Endothelial cell of umbilical vein (primary cell): ENCODE results near the gene XRCC2. TPM values are rescaled to one million over a fixed set of nuclear protein-coding genes. Genes with fewer than 3 reads are reported as not detected.
A peak's percentile ranks its signal among the peaks of the same experiment; 100 is the strongest.

Experiments used
- Bru-seq: library from RNA; stranded (reverse); fragments of 400-500 nt; gene quantifications from one replicate; lab custom pipeline; 2021; lab: Mats Ljungman, UMichigan
- BruChase-seq, 2 experiments: library from RNA; stranded (reverse); fragments of 400-500 nt; gene quantifications; one replicate each; lab custom pipeline; 2021; lab: Mats Ljungman, UMichigan
- BruUV-seq: library from RNA; stranded (reverse); fragments of 400-500 nt; replicated peaks from 2 replicates; lab custom pipeline; 2021; lab: Mats Ljungman, UMichigan
- CTCF ChIA-PET: fragments of 300-600, 350-600 bp; sonication (Branson Sonifier 250); formaldehyde crosslinking; loops from one replicate; lab custom pipeline; 2021; ENCODE audit warnings: antibody characterized with exemption, inconsistent platforms; lab: Charles Lee
- POLR2A ChIA-PET: fragments of 300-600, 350-600 bp; sonication (Branson Sonifier 250); formaldehyde crosslinking; loops from one replicate; lab custom pipeline; 2021; ENCODE audit warnings: antibody characterized with exemption, inconsistent platforms; lab: Charles Lee
- DNase-seq: peaks from one replicate; pipeline ENCODE4 v3.0.0-alpha.2; 2011; ENCODE audit warnings: low read depth, low spot score
- FAIRE-seq: peaks from 2 replicates; lab custom pipeline; 2011; peaks lifted over from hg19 to GRCh38; lab: Jason Lieb, UNC
- H2AFZ ChIP-seq: 2 replicates; pipeline ENCODE4 v1.6.0; 2012; ENCODE audit warnings: low read depth, low read length, control low read depth, inconsistent platforms
- H3K27ac ChIP-seq: 2 replicates; pipeline ENCODE4 v1.5.1; 2011; ENCODE audit warnings: low read depth, mild to moderate bottlenecking, control low read depth, low read length, moderate library complexity; ENCODE audit not compliant: insufficient read depth
- H3K27me3 ChIP-seq, 2 experiments: 2 replicates each; pipeline versions ENCODE4 v1.6.0 to v1.6.1; 2011; ENCODE audit warnings: low read length in 2 of 2, mixed read lengths in 1 of 2; ENCODE audit not compliant: control insufficient read depth in 2 of 2, insufficient read depth in 2 of 2
- H3K36me3 ChIP-seq, 2 experiments: 2 replicates in 1 of 2; 3 replicates in 1 of 2; pipeline ENCODE4 v1.5.1; 2011; ENCODE audit warnings: low read length in 2 of 2, mild to moderate bottlenecking in 1 of 2, moderate library complexity in 1 of 2; ENCODE audit not compliant: control insufficient read depth in 2 of 2, insufficient read depth in 2 of 2; ENCODE audit errors: extremely low read depth in 1 of 2
- H3K4me1 ChIP-seq: 3 replicates; pipeline ENCODE4 v1.5.1; 2011; ENCODE audit warnings: mild to moderate bottlenecking, low read length; ENCODE audit not compliant: control insufficient read depth, insufficient read depth; ENCODE audit errors: extremely low read depth
- H3K4me2 ChIP-seq: 2 replicates; pipeline ENCODE4 v1.6.1; 2011; ENCODE audit warnings: low read length, control low read depth, mixed read lengths; ENCODE audit not compliant: insufficient read depth
- H3K4me3 ChIP-seq, 3 experiments: fragments of 200-600 bp in 1 of 3; sonication (generic), shearing (Covaris generic) in 1 of 3; replicated peaks in 1 of 3; 2 replicates each; pipeline ENCODE4 v1.5.1; 2011 to 2016; ENCODE audit warnings: control low read depth in 3 of 3, low read length in 3 of 3, mild to moderate bottlenecking in 2 of 3, inconsistent platforms in 1 of 3, low read depth in 1 of 3, moderate library complexity in 1 of 3; ENCODE audit not compliant: insufficient read depth in 1 of 3
- H3K79me2 ChIP-seq: 2 replicates; pipeline ENCODE4 v1.6.0; 2012; ENCODE audit warnings: low read length, inconsistent platforms; ENCODE audit not compliant: control insufficient read depth, insufficient read depth
- H3K9ac ChIP-seq: replicated peaks from 2 replicates; pipeline ENCODE3; 2011; ENCODE audit warnings: low read length, control low read depth; ENCODE audit not compliant: insufficient read depth; ENCODE audit errors: extremely low read depth
- H3K9me1 ChIP-seq: replicated peaks from 3 replicates; pipeline ENCODE4 v1.6.0; 2011; ENCODE audit warnings: mild to moderate bottlenecking, low read length; ENCODE audit not compliant: control insufficient read depth, insufficient read depth; ENCODE audit errors: extremely low read depth
- H3K9me3 ChIP-seq: replicated peaks from 2 replicates; pipeline ENCODE4 v1.5.1; 2012; ENCODE audit warnings: low read length, inconsistent platforms; ENCODE audit not compliant: control insufficient read depth, insufficient read depth
- H4K20me1 ChIP-seq: replicated peaks from 2 replicates; pipeline ENCODE3; 2011; ENCODE audit warnings: mild to moderate bottlenecking, low read length; ENCODE audit not compliant: control insufficient read depth, insufficient read depth; ENCODE audit errors: extremely low read depth
- CTCF ChIP-seq, 2 donors: IDR thresholded peaks; 1 replicate in 1 of 2; 2 replicates in 1 of 2; pipeline ENCODE4 v1.5.1; 2011; ENCODE audit warnings: low read length in 2 of 2, mild to moderate bottlenecking in 2 of 2, moderate library complexity in 2 of 2, control low read depth in 1 of 2, inconsistent platforms in 1 of 2, low read depth in 1 of 2; ENCODE audit not compliant: insufficient read depth in 1 of 2; ENCODE audit errors: extremely low read depth in 1 of 2
- EZH2 ChIP-seq: IDR thresholded peaks from 2 replicates; pipeline ENCODE4 v1.6.1; 2012; ENCODE audit warnings: borderline replicate concordance, low read depth, mild to moderate bottlenecking, moderate library complexity, low read length, inconsistent platforms; ENCODE audit not compliant: severe bottlenecking
- FOS ChIP-seq: IDR thresholded peaks from 2 replicates; pipeline ENCODE4 v1.6.1; 2011; ENCODE audit warnings: mild to moderate bottlenecking, low read length, moderate library complexity, borderline replicate concordance; ENCODE audit not compliant: insufficient read depth
- GATA2 ChIP-seq: IDR thresholded peaks from 2 replicates; pipeline ENCODE4 v1.7.0; 2011; ENCODE audit warnings: low read depth, mild to moderate bottlenecking, moderate library complexity, mixed read lengths, low read length; ENCODE audit not compliant: insufficient read length, insufficient read depth
- JUN ChIP-seq: IDR thresholded peaks from 2 replicates; pipeline ENCODE4 v1.6.1; 2011; ENCODE audit warnings: borderline replicate concordance, low read depth; ENCODE audit not compliant: insufficient read length, insufficient read depth
- MYC ChIP-seq: IDR thresholded peaks from one replicate; pipeline ENCODE4 v1.6.1; 2011; ENCODE audit warnings: mild to moderate bottlenecking, low read depth, low read length
- POLR2A ChIP-seq: IDR thresholded peaks from 2 replicates; pipeline ENCODE4 v1.6.1; 2012; ENCODE audit warnings: low read depth, mild to moderate bottlenecking, control low read depth, low read length
- POLR2AphosphoS5 ChIP-seq: IDR thresholded peaks from 2 replicates; pipeline ENCODE4 v1.6.1; 2012; ENCODE audit warnings: low read depth, mild to moderate bottlenecking, control low read depth, low read length, moderate library complexity; ENCODE audit not compliant: insufficient read depth
- dilution Hi-C: fragments of 300-500 bp; cut with MboI; formaldehyde crosslinking; loops from one replicate; pipeline ENCODE4 v1.15.0; 2019; ENCODE audit warnings: low sequenced_read_pairs; ENCODE audit not compliant: extremely low pct_ligation_motif_present
- intact Hi-C: fragments of 100-400 bp; cut with micrococcal nuclease; formaldehyde crosslinking; loops from one replicate; pipeline ENCODE4 v1.10.0; 2022
- long read RNA-seq: library from polyadenylated mRNA; stranded (forward); transcript quantifications from one replicate; pipeline ENCODE4 v2.0.0, GENCODE V29; 2021
- polyA minus RNA-seq, 3 experiments: library from RNA; depleted of rRNA, polyadenylated mRNA; stranded (reverse); fragments of >200 nt; gene quantifications; 1 replicate in 1 of 3; 2 replicates in 2 of 3; pipeline ENCODE4 v1.2.3, GENCODE V29; 2011
- polyA plus RNA-seq, 4 experiments: library from polyadenylated mRNA; depleted of rRNA in 3 of 4; stranded (reverse) in 3 of 4; unstranded in 1 of 4; fragments of >200 nt; gene quantifications; 2 replicates each; pipeline versions ENCODE4 v1.2.1 to v1.2.3, GENCODE V29; 2011 to 2012; ENCODE audit warnings: missing spikeins in 1 of 4
- total RNA-seq: library from RNA; stranded (reverse); gene quantifications from 2 replicates; pipeline ENCODE4 v1.2.3, GENCODE V29; 2021
- TF ChIP-seq, protein P1 (sequence below): IDR thresholded peaks from 2 replicates; pipeline ENCODE4 v1.6.1; 2011; ENCODE audit not compliant: insufficient read depth, insufficient read length

XRCC2 gene
- total RNA-seq (8.5 and 8.8 TPM in 2 replicates), polyA plus RNA-seq (1.8 and 2.4 TPM in 2 replicates), polyA minus RNA-seq (2.6 and 2.7 TPM in 2 replicates), Bru-seq, nascent RNA (percentile 75 among the genes with signal in this experiment), BruChase-seq, experiment 1, labeled RNA remaining after a 6-hour chase (percentile 60 among the genes with signal in this experiment), BruChase-seq, experiment 2, labeled RNA remaining after a 2-hour chase (percentile 68 among the genes with signal in this experiment)
- 2.8 and 3.2 TPM in 2 replicates for polyA plus RNA-seq (2011; cell fraction: cytosol; rRNA removed)
- polyA plus RNA-seq (2011; cell fraction: nucleus; rRNA removed) = 5.7 and 8.3 TPM in 2 replicates
- polyA plus RNA-seq (2012) = 2.2 and 5.3 TPM in 2 replicates
- polyA minus RNA-seq (2011; cell fraction: cytosol; rRNA and poly(A)+ RNA removed) = 7.8 TPM
- polyA minus RNA-seq (2011; cell fraction: nucleus; rRNA and poly(A)+ RNA removed) = 2.7 and 6.8 TPM in 2 replicates
- long read RNA-seq, transcript XRCC2-201 (3 exons, 3,067 nt) = major isoform, 8 of 16 reads
- long read RNA-seq, partial matches to known transcripts = 1 of 16 reads
- long read RNA-seq, other reads (novel, unspliced or antisense) = 7 of 16 reads

DNA sequence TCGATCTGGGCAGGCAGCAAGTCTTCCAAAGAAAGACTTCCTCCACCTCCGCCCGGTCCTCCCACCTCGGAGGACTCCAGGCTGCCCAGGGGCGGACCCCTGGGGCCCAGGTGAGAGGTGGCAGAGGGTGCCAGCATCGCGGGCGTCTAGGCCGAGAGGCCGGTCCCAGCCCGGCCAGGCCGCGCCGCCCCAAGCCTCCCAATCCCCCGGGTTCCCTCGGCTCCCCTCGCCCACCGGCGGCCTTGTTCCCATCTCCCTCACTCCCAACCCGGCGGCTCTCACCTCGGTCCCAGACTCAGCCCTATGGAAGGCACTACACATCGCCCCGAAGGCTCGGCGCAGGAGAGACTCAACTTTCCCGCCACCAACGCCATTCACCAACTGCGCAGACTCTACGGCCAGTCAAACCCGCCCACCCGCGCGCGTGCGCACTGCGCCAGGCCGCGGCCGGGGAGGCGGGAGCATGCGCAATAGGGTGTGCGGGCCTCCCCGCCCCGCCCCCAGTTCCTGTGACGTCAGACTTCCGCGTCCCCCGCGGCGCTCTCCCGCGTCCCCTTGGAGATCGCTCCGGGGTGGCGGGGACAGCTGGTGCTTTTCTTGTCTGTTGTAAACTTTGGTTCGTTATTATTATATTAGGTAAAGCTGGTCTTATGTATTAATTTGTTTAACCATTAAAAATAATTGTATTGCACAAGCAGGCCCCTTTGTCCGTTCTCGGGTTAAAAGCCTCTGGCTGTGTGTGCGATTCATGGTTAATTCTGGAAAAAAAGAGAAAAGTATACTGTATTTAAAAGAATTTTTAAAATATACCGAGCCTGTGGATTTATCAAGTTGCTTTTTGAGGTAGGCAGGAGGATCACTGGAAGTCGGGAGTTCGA is at the start of gene XRCC2:
XRCC2 (minus strand) TSS at position 383 of the 878 bp plus-strand sequence; CDS start at position 321, 62 bp downstream.
- Histone ChIP-seq H3K9ac (peak within 1 kb of the TSS; percentile 94), H3K9me1 (no peaks in the 10 kb centered on the region), H3K4me3 (peak within 1 kb of the TSS; percentile 93 to 95 (median 94)), H3K27ac (peak within 1 kb of the TSS; percentile 84), H3K79me2 (peaks cover 40% of the 10 kb centered on the region), H3K9me3 (no peaks in the 10 kb centered on the region), H3K27me3 (no peaks in the 10 kb centered on the region), H3K4me1 (peaks cover 11% of the 10 kb centered on the region), H4K20me1 (no peaks in the 10 kb centered on the region), H3K36me3 (no peaks in the 10 kb centered on the region), H2AFZ (peak within 1 kb of the TSS; percentile 75), H3K4me2 (peak within 1 kb of the TSS; percentile 94)
- BruUV-seq = TSS peak; percentile 97
- no peak for TF ChIP-seq GATA2
- TF ChIP-seq, protein P1, sequence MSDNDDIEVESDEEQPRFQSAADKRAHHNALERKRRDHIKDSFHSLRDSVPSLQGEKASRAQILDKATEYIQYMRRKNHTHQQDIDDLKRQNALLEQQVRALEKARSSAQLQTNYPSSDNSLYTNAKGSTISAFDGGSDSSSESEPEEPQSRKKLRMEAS = peak; percentile 68
- TF ChIP-seq POLR2A = peak; percentile 96
- peak; percentile 28 for TF ChIP-seq JUN
- TF ChIP-seq MYC = no peak
- TF ChIP-seq EZH2 = no peak
- TF ChIP-seq POLR2AphosphoS5 = peak; percentile 83
- TF ChIP-seq FOS = no peak
- TF ChIP-seq CTCF (IDR thresholded peaks at IDR 0.05; ENCODE audit: extremely low read depth in 1 of 2, insufficient read depth in 1 of 2, low read depth in 1 of 2, low read length in 2 of 2) = no peak
- ChIA-PET CTCF (interaction anchor here (0.9 to 1.1 kb wide), 2 partner anchors 31 kb away, joined by 3 to 4 read pairs; no protein-coding TSS in a partner anchor), POLR2A (no interaction called here)
- dilution Hi-C loops = no loop called here
- FAIRE-seq (peak; percentile 91), DNase-seq (peak; percentile 94)
- intact Hi-C loops = loop anchor here (1.0 kb wide), 3 partner anchors 12 to 213 kb away; no protein-coding TSS in a partner anchor
